IMR-90 (cell line): Measurements from ENCODE around the gene IFRD2. TPM values are rescaled to one million over a fixed set of nuclear protein-coding genes. Genes with fewer than 3 reads are reported as not detected.

ENCODE experiments used
- ATAC-seq: fragments of 200-7000 bp; cut with Tn5 transposase; 2 replicates; pipeline ENCODE4 v1.9.1; 2020; ENCODE audit warnings: low read depth, mild to moderate bottlenecking, moderate library complexity
- BruUV-seq: library from RNA; stranded (reverse); fragments of 400-500 nt; replicated peaks from 2 replicates; lab custom pipeline; 2021; lab: Mats Ljungman, UMichigan
- CTCF ChIA-PET: fragments of 300-600 bp; formaldehyde crosslinking; extraction: SDS; loops from one replicate; lab custom pipeline; 2021; ENCODE audit warnings: antibody characterized with exemption; lab: Yijun Ruan, JAX
- POLR2A ChIA-PET: fragments of 300-600 bp; sonication (Branson Sonifier 250); formaldehyde crosslinking; loops from one replicate; lab custom pipeline; 2022; ENCODE audit warnings: antibody characterized with exemption; ENCODE audit not compliant: unreplicated experiment; lab: Charles Lee
- DNase-seq: peaks from one replicate; pipeline ENCODE4 v3.0.0; 2013
- H2AFZ ChIP-seq: replicated peaks from 2 replicates; pipeline ENCODE3; 2013; ENCODE audit warnings: low read length, mild to moderate bottlenecking; ENCODE audit not compliant: poor library complexity
- H2AK5ac ChIP-seq: 2 replicates; pipeline ENCODE4 v1.6.1; 2013; ENCODE audit warnings: low read depth, low read length, inconsistent platforms
- H2AK9ac ChIP-seq: replicated peaks from 2 replicates; pipeline ENCODE3; 2013; ENCODE audit warnings: mild to moderate bottlenecking, low read depth, low read length, moderate library complexity; ENCODE audit not compliant: poor library complexity
- H2BK120ac ChIP-seq: 2 replicates; pipeline ENCODE4 v1.6.1; 2013; ENCODE audit warnings: low read depth, low read length, inconsistent platforms
- H2BK15ac ChIP-seq: 3 replicates; pipeline ENCODE4 v1.6.1; 2013; ENCODE audit warnings: low read depth, low read length, inconsistent platforms
- H2BK20ac ChIP-seq: 2 replicates; pipeline ENCODE4 v1.6.1; 2013; ENCODE audit warnings: low read depth, mild to moderate bottlenecking, inconsistent platforms, low read length, moderate library complexity
- H2BK5ac ChIP-seq: 2 replicates; pipeline ENCODE4 v1.6.1; 2013; ENCODE audit warnings: mild to moderate bottlenecking, low read depth, low read length, inconsistent platforms; ENCODE audit not compliant: poor library complexity, severe bottlenecking
- H3K14ac ChIP-seq: replicated peaks from 2 replicates; pipeline ENCODE4 v1.6.1; 2013; ENCODE audit warnings: low read depth, low read length, inconsistent platforms
- H3K18ac ChIP-seq: 2 replicates; pipeline ENCODE4 v1.6.1; 2013; ENCODE audit warnings: low read depth, low read length, control low read depth
- H3K23ac ChIP-seq: 2 replicates; pipeline ENCODE4 v1.6.1; 2013; ENCODE audit warnings: low read depth, low read length, inconsistent platforms
- H3K27ac ChIP-seq: 2 replicates; pipeline ENCODE4 v1.5.1; 2013; ENCODE audit warnings: mild to moderate bottlenecking, control low read depth, low read length; ENCODE audit not compliant: insufficient read depth
- H3K27me3 ChIP-seq: 2 replicates; pipeline ENCODE4 v1.6.1; 2013; ENCODE audit warnings: low read length; ENCODE audit not compliant: control insufficient read depth, insufficient read depth
- H3K36me3 ChIP-seq: 2 replicates; pipeline ENCODE4 v1.6.1; 2013; ENCODE audit warnings: low read length, mixed read lengths; ENCODE audit not compliant: control insufficient read depth, insufficient read depth
- H3K4ac ChIP-seq: 2 replicates; pipeline ENCODE4 v1.6.1; 2013; ENCODE audit warnings: low read depth, low read length, inconsistent platforms
- H3K4me1 ChIP-seq: 2 replicates; pipeline ENCODE4 v1.6.1; 2013; ENCODE audit warnings: low read length, mixed read lengths; ENCODE audit not compliant: control insufficient read depth, insufficient read depth
- H3K4me2 ChIP-seq: 2 replicates; pipeline ENCODE4 v1.6.1; 2013; ENCODE audit warnings: low read depth, mild to moderate bottlenecking, control low read depth, low read length, moderate library complexity
- H3K4me3 ChIP-seq: 2 replicates; pipeline ENCODE4 v1.5.1; 2013; ENCODE audit warnings: low read depth, mild to moderate bottlenecking, control low read depth, low read length, moderate library complexity; ENCODE audit not compliant: insufficient read depth
- H3K56ac ChIP-seq: 2 replicates; pipeline ENCODE4 v1.6.1; 2013; ENCODE audit warnings: low read length, inconsistent platforms; ENCODE audit not compliant: insufficient read depth; ENCODE audit errors: extremely low read depth
- H3K79me1 ChIP-seq, 2 experiments: 2 replicates each; pipeline ENCODE4 v1.6.1; 2013; ENCODE audit warnings: low read length in 2 of 2, inconsistent platforms in 1 of 2, low read depth in 1 of 2
- H3K9ac ChIP-seq: 2 replicates; pipeline ENCODE4 v1.6.1; 2013; ENCODE audit warnings: low read depth, low read length, control low read depth
- H3K9me1 ChIP-seq: 2 replicates; pipeline ENCODE4 v1.6.1; 2013; ENCODE audit warnings: low read length, inconsistent platforms; ENCODE audit not compliant: insufficient read depth
- H3K9me3 ChIP-seq: 2 replicates; pipeline ENCODE4 v1.6.1; 2013; ENCODE audit warnings: low read length; ENCODE audit not compliant: control insufficient read depth, insufficient read depth
- H4K20me1 ChIP-seq: 2 replicates; pipeline ENCODE4 v1.6.1; 2013; ENCODE audit warnings: low read length, inconsistent platforms; ENCODE audit not compliant: insufficient read depth
- H4K5ac ChIP-seq: 2 replicates; pipeline ENCODE4 v1.6.1; 2013; ENCODE audit warnings: mild to moderate bottlenecking, low read depth, low read length, control low read depth
- H4K8ac ChIP-seq, 2 experiments: 2 replicates each; pipeline ENCODE4 v1.6.1; 2013; ENCODE audit warnings: low read depth in 2 of 2, low read length in 2 of 2, control low read depth in 1 of 2, inconsistent platforms in 1 of 2
- H4K91ac ChIP-seq: 2 replicates; pipeline ENCODE4 v1.6.1; 2013; ENCODE audit warnings: low read depth, low read length, inconsistent platforms; ENCODE audit not compliant: insufficient read depth
- BHLHE40 ChIP-seq: fragments of 150-350 bp; IDR thresholded peaks from 2 replicates; pipeline ENCODE4 v1.6.1; 2016; ENCODE audit warnings: mild to moderate bottlenecking, low read depth, low read length
- CHD1 ChIP-seq: IDR thresholded peaks from 2 replicates; pipeline ENCODE4 v1.6.1; 2012; ENCODE audit warnings: low read depth, low read length, improper control_type of control experiment
- CTCF ChIP-seq: conservative IDR thresholded peaks from 2 replicates; pipeline ENCODE4 v1.5.1; 2012; ENCODE audit warnings: mild to moderate bottlenecking, low read depth, low read length, improper control_type of control experiment
- ELK1 ChIP-seq: fragments of 150-350 bp; IDR thresholded peaks from 2 replicates; pipeline ENCODE4 v1.6.1; 2016; ENCODE audit warnings: low read depth, mild to moderate bottlenecking, low read length, moderate library complexity, borderline replicate concordance
- FOS ChIP-seq: fragments of 150-350 bp; IDR thresholded peaks from 2 replicates; pipeline ENCODE4 v1.6.1; 2016; ENCODE audit warnings: low read depth, low read length
- MAZ ChIP-seq: IDR thresholded peaks from 2 replicates; pipeline ENCODE4 v1.6.1; 2012; ENCODE audit warnings: low read depth, mild to moderate bottlenecking, low read length, improper control_type of control experiment, moderate library complexity, borderline replicate concordance
- MXI1 ChIP-seq: IDR thresholded peaks from 2 replicates; pipeline ENCODE4 v1.6.1; 2012; ENCODE audit warnings: low read depth, mild to moderate bottlenecking, low read length, moderate library complexity, borderline replicate concordance
- NFE2L2 ChIP-seq: fragments of 150-350 bp; IDR thresholded peaks from 2 replicates; pipeline ENCODE4 v1.6.1; 2016; ENCODE audit warnings: low read depth, mild to moderate bottlenecking, low read length
- POLR2A ChIP-seq: IDR thresholded peaks from 2 replicates; pipeline ENCODE4 v1.6.1; 2012; ENCODE audit warnings: mild to moderate bottlenecking, low read depth, low read length
- RAD21 ChIP-seq: IDR thresholded peaks from 2 replicates; pipeline ENCODE4 v1.6.1; 2012; ENCODE audit warnings: low read length, improper control_type of control experiment
- RCOR1 ChIP-seq: IDR thresholded peaks from 2 replicates; pipeline ENCODE4 v1.6.1; 2012; ENCODE audit warnings: mild to moderate bottlenecking, low read length, improper control_type of control experiment; ENCODE audit not compliant: insufficient replicate concordance
- RFX5 ChIP-seq: IDR thresholded peaks from 2 replicates; pipeline ENCODE4 v1.8.0; 2012; ENCODE audit warnings: low read depth, mild to moderate bottlenecking, low read length, moderate library complexity
- SMC3 ChIP-seq: fragments of 150-350 bp; IDR thresholded peaks from 2 replicates; pipeline ENCODE4 v1.6.1; 2016; ENCODE audit warnings: low read depth, mild to moderate bottlenecking, antibody characterized with exemption, low read length, moderate library complexity
- USF2 ChIP-seq: fragments of 150-350 bp; IDR thresholded peaks from 2 replicates; pipeline ENCODE4 v1.6.1; 2017; ENCODE audit warnings: mild to moderate bottlenecking, antibody characterized with exemption, low read length, low read depth
- WGBS, 2 experiments: methylation state at CpG; one replicate each; pipeline versions ENCODE4 v1.1.5 to v1.1.7; 2013; ENCODE audit warnings: missing lambda C conversion rate in 2 of 2; ENCODE audit not compliant: insufficient read length in 1 of 2; ENCODE audit errors: extremely low coverage in 2 of 2; 5-methylcytosine and 5-hydroxymethylcytosine counted together
- dilution Hi-C: fragments of 300-500 bp; cut with HindIII; formaldehyde crosslinking; loops from one replicate; pipeline ENCODE4 v1.14.3; 2018; ENCODE audit warnings: low sequenced_read_pairs; ENCODE audit not compliant: unreplicated experiment
- in situ Hi-C: fragments of 300-500 bp; cut with MboI; formaldehyde crosslinking; loops from 3 replicates; pipeline ENCODE4 v1.14.3; 2019; ENCODE audit warnings: low sequenced_read_pairs, inconsistent platforms, mixed read lengths
- intact Hi-C: fragments of 100-400 bp; cut with micrococcal nuclease; formaldehyde crosslinking; loops from 2 replicates; pipeline ENCODE4 v1.10.0; 2022
- polyA plus RNA-seq, 3 experiments: library from polyadenylated mRNA; depleted of rRNA; stranded (reverse); fragments of >200 nt; gene quantifications; 2 replicates each; pipeline ENCODE4 v1.2.3, GENCODE V29; 2012; ENCODE audit warnings: low replicate concordance in 1 of 3
- total RNA-seq: library from RNA; depleted of rRNA; stranded (reverse); fragments of >200 nt; gene quantifications from 2 replicates; pipeline ENCODE4 v1.2.3, GENCODE V29; 2012

The IFRD2 gene
- total and polyA plus RNA-seq, 2 of the 4 experiments (the other 2 are of a cell fraction), result 52.7 to 79.1 TPM

- Histone ChIP-seq H4K5ac (peak overlapping the region; percentile 16; the same call in 1 of the 2 replicates), H3K4me1 (peaks cover 13% of the 10 kb centered on the region), H2BK120ac (0 out of 2 replicates have a peak overlapping the region, but pooled peaks have one; percentile 7), H4K8ac (peak overlapping the region; percentile 46 to 80; a peak in 3 of 4 replicates), H2AFZ (peak overlapping the region; percentile 95), H3K4ac (peak overlapping the region; percentile 68), H3K27me3 (no peaks in the 10 kb centered on the region), H3K9me3 (no peaks in the 10 kb centered on the region), H3K56ac (peak overlapping the region; percentile 41), H3K9me1 (peaks cover 19% of the 10 kb centered on the region), H2AK9ac (peak overlapping the region; percentile 90), H3K4me2 (peak overlapping the region; percentile 92), H2BK15ac (peak overlapping the region; percentile 18; the same call in 1 of the 3 replicates), H3K36me3 (no peaks in the 10 kb centered on the region), H3K23ac (peak overlapping the region; percentile 73), H3K9ac (peak overlapping the region; percentile 71), H3K4me3 (peak overlapping the region; percentile 59), H4K20me1 (no peaks in the 10 kb centered on the region), H4K91ac (peak overlapping the region; percentile 30), H3K27ac (peak overlapping the region; percentile 63), H3K79me1 (peaks cover 13 to 29% of the 10 kb centered on the region in 2 experiments; a peak in 3 of 4 replicates), H2BK5ac (peak overlapping the region; percentile 61), H3K14ac (peak overlapping the region; percentile 7), H2AK5ac (peak overlapping the region; percentile 59), H2BK20ac (peak overlapping the region; percentile 15; the same call in 1 of the 2 replicates), H3K18ac (peak overlapping the region; percentile 33)
- intact Hi-C loops, result no loop called here
- dilution Hi-C loops, result no loop called here
- in situ Hi-C loops, result no loop called here
- 0% methylated on average over 12 of the region's 12 CpGs; no CpG with 5 or more reads in 1 of the 2 experiments for WGBS, 2 experiments
- ChIA-PET CTCF (interaction anchor here (1.9 kb wide), 1 partner anchor 24 kb away, joined by 4 read pairs; no protein-coding TSS in a partner anchor), POLR2A (interaction anchor here (0.7 kb wide), 1 partner anchor 16 kb away, joined by 15 read pairs; no protein-coding TSS in a partner anchor)
- BruUV-seq, result no TSS peak
- TF ChIP-seq CHD1 (no peak), CTCF (no peak), ELK1 (no peak), MXI1 (no peak), SMC3 (no peak), RFX5 (no peak), NFE2L2 (no peak), FOS (no peak), POLR2A (no peak), BHLHE40 (no peak), RAD21 (no peak), RCOR1 (no peak), MAZ (no peak), USF2 (no peak)
- DNase-seq, result no peak
- no peak for ATAC-seq
Observed at GRCh38 chr3:50299638-50299928, 7.4 kb upstream of the IFRD2 start.
